Breast epithelium (tissue), 4 donors: ENCODE data around the gene HCFC1R1. TPM values are rescaled to one million over a fixed set of nuclear protein-coding genes. Genes with fewer than 3 reads are reported as not detected.

Experiments
- DNase-seq, 2 donors: peaks; one replicate each; pipeline ENCODE4 v3.0.0-alpha.2; 2019; ENCODE audit warnings: low spot score in 2 of 2
- H3K27ac ChIP-seq, 2 donors: fragments of 200-600 bp; sonication (generic) in 1 of 2; one replicate each; pipeline ENCODE4 v1.5.1; 2016 to 2019; ENCODE audit warnings: mild to moderate bottlenecking in 1 of 2
- H3K27me3 ChIP-seq, 2 donors: fragments of 200-600 bp; sonication (generic) in 1 of 2; one replicate each; pipeline versions ENCODE4 v1.5.1 to v1.6.0; 2017 to 2019; ENCODE audit warnings: control low read depth in 1 of 2, mild to moderate bottlenecking in 1 of 2
- H3K36me3 ChIP-seq: fragments of 200-600 bp; one replicate; pipeline ENCODE4 v1.5.1; 2019
- H3K4me1 ChIP-seq, 2 donors: fragments of 200-600 bp; sonication (generic); one replicate each; pipeline ENCODE4 v1.5.1; 2016 to 2019; ENCODE audit warnings: control low read depth in 1 of 2
- H3K4me3 ChIP-seq, 3 donors: fragments of 200-600 bp; sonication (generic); 1 replicate in 2 of 3; 2 replicates in 1 of 3; pipeline ENCODE4 v1.5.1; 2016 to 2019; ENCODE audit warnings: mild to moderate bottlenecking in 3 of 3, moderate library complexity in 2 of 3
- H3K9me3 ChIP-seq, 2 donors: fragments of 200-600 bp; sonication (generic) in 1 of 2; one replicate each; pipeline ENCODE4 v1.5.1; 2016 to 2019; ENCODE audit warnings: control low read depth in 1 of 2
- CTCF ChIP-seq, 3 donors: fragments of 450-650 bp; IDR thresholded peaks; one replicate each; pipeline ENCODE4 v1.5.1; 2016 to 2017; ENCODE audit warnings: antibody characterized with exemption in 3 of 3, mild to moderate bottlenecking in 3 of 3, moderate library complexity in 3 of 3
- POLR2A ChIP-seq: fragments of 450-650 bp; IDR thresholded peaks from one replicate; pipeline ENCODE4 v1.6.1; 2016; ENCODE audit warnings: antibody characterized with exemption, mild to moderate bottlenecking, moderate library complexity
- POLR2AphosphoS5 ChIP-seq, 3 donors: sonication (generic); formaldehyde crosslinking; IDR thresholded peaks; one replicate each; pipeline ENCODE4 v1.6.1; 2017; ENCODE audit warnings: antibody characterized with exemption in 3 of 3
- intact Hi-C: fragments of 100-400 bp; cut with DNase I; formaldehyde crosslinking; loops from one replicate; pipeline ENCODE4 v1.15.1; 2023; ENCODE audit warnings: low total_unique reads
- total RNA-seq, 3 donors: library from RNA; depleted of rRNA; stranded (reverse); fragments of >200 nt; gene quantifications; one replicate each; pipeline ENCODE4 v1.1.0, GENCODE V29; 2016

HCFC1R1 gene
- total RNA-seq, 3 donors from 2014 or later, result 8.8 to 26.5 (median 17.3) TPM

- Histone ChIP-seq H3K36me3 (no peaks in the 10 kb centered on the region), H3K9me3 (no peaks in the 10 kb centered on the region), H3K27me3 (peaks cover 0 to 31% of the 10 kb centered on the region in 2 donors), H3K27ac (peak overlapping the region; percentile 23 to 65), H3K4me1 (no peaks in the 10 kb centered on the region), H3K4me3 (no peak overlapping the region)
- no peak for DNase-seq
- intact Hi-C loops, result no loop called here
- TF ChIP-seq POLR2AphosphoS5 (IDR thresholded peaks at IDR 0.05) (no peak), POLR2A (no peak), CTCF (IDR thresholded peaks at IDR 0.05) (no peak)
These were observed 13.2 kb downstream of the HCFC1R1 start for GRCh38 chr16:3010510-3010909.

- TF ChIP-seq POLR2AphosphoS5 (IDR thresholded peaks at IDR 0.05) (no peak), CTCF (IDR thresholded peaks at IDR 0.05) (no peak), POLR2A (no peak)
- Histone ChIP-seq H3K27ac (peak overlapping the region; percentile 20 to 65), H3K4me3 (no peak overlapping the region), H3K4me1 (no peaks in the 10 kb centered on the region), H3K27me3 (peaks cover 0 to 31% of the 10 kb centered on the region in 2 donors), H3K9me3 (no peaks in the 10 kb centered on the region), H3K36me3 (no peaks in the 10 kb centered on the region)
- peak; percentile 49 to 71 for DNase-seq
- intact Hi-C loops, result no loop called here
These were observed 14.0 kb downstream of the HCFC1R1 start for GRCh38 chr16:3009568-3010390.

- Histone ChIP-seq H3K36me3 (no peaks in the 10 kb centered on the region), H3K4me3 (no peak overlapping the region), H3K27ac (no peak overlapping the region), H3K9me3 (no peaks in the 10 kb centered on the region), H3K27me3 (peaks cover 0 to 25% of the 10 kb centered on the region in 2 donors), H3K4me1 (no peaks in the 10 kb centered on the region)
- no peak for DNase-seq
- TF ChIP-seq POLR2A, result no peak
- TF ChIP-seq POLR2AphosphoS5 (IDR thresholded peaks at IDR 0.05), result no peak
- no peak for TF ChIP-seq CTCF (IDR thresholded peaks at IDR 0.05)
- intact Hi-C loops, result no loop called here
These were observed 15.1 kb downstream of the HCFC1R1 start for GRCh38 chr16:3008690-3009037.

- no peak for DNase-seq
- Histone ChIP-seq H3K36me3 (no peaks in the 10 kb centered on the region), H3K4me1 (no peaks in the 10 kb centered on the region), H3K27me3 (peaks cover 0 to 21% of the 10 kb centered on the region in 2 donors), H3K9me3 (no peaks in the 10 kb centered on the region), H3K27ac (no peak overlapping the region), H3K4me3 (no peak overlapping the region)
- no peak for TF ChIP-seq POLR2AphosphoS5 (IDR thresholded peaks at IDR 0.05)
- no peak for TF ChIP-seq CTCF (IDR thresholded peaks at IDR 0.05)
- TF ChIP-seq POLR2A, result no peak
- intact Hi-C loops, result no loop called here
These were observed 15.6 kb downstream of the HCFC1R1 start for GRCh38 chr16:3007957-3008689.
